ENCODE data around the gene MALSU1. TPM values are rescaled to one million over a fixed set of nuclear protein-coding genes. Genes with fewer than 3 reads are reported as not detected.
"Not testable (repeated sequence)": the region's sequence is repeated elsewhere in the genome, so short reads cannot be mapped to it uniquely, and the experiment has no call there.

Gene MALSU1
- polyA plus RNA-seq, 4 donors: 34.4 to 42.7 (median 36.2) TPM

GRCh38 chr7:23312141-23312540 is 13.0 kb downstream of the MALSU1 start:
- not testable (repeated sequence) for FAIRE-seq; H3K27me3 ChIP-seq (ENCODE audit: control insufficient read depth in 3 of 3, insufficient read depth in 3 of 3, low read length in 3 of 3)
- WGBS, 3 donors: 71 to 85% (median 77%) methylated on average over 2 of the region's 2 CpGs

DNA sequence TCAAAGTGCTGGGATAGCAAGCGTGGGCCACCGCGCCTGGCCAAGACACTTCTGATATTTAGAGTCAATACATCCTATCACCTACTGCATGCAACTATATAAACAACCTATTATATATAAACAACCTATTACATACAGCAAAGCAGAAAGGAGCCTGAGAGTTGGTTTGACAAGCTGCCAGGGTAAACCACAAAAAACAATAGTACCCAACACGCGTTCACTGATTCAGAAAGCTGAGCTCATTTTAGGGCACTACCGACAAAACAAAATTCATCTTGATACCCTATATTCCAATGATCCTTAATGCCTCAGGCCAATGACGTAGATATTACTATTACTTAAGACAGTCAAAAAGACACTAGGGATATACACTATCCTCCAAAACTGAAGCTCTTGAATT is 16.2 kb downstream of the MALSU1 start:
- no peaks in the 10 kb centered on the region for H3K27me3 ChIP-seq (ENCODE audit: control insufficient read depth in 3 of 3, insufficient read depth in 3 of 3, low read length in 3 of 3)
- H3K4me3 ChIP-seq (ENCODE audit: low read depth in 1 of 3, low read length in 3 of 3): no peak overlapping the region
- DNase-seq: no peak
- 84 to 89% (median 84%) methylated on average over 7 of the region's 7 CpGs for WGBS, 3 donors
- H3K4me1 ChIP-seq (ENCODE audit: control insufficient read depth in 3 of 3, insufficient read depth in 2 of 3, low read depth in 1 of 3, low read length in 2 of 3): no peaks in the 10 kb centered on the region
- no peaks in the 10 kb centered on the region for H3K9me3 ChIP-seq (ENCODE audit: control insufficient read depth in 2 of 2, insufficient read depth in 1 of 2, low read depth in 1 of 2, low read length in 1 of 2)
- no peak for FAIRE-seq
- peaks cover 0 to 39% (median 0%) of the 10 kb centered on the region in 3 donors for H3K36me3 ChIP-seq (ENCODE audit: control insufficient read depth in 3 of 3, insufficient read depth in 2 of 3, low read depth in 1 of 3, low read length in 3 of 3)
- H3K27ac ChIP-seq (ENCODE audit: low read depth in 1 of 3, low read length in 2 of 3): no peak overlapping the region

More at GRCh38 chr7:23312141-23312540, 13.0 kb downstream of the MALSU1 start:
- DNase-seq; H3K4me3 ChIP-seq (ENCODE audit: low read depth in 1 of 3, low read length in 3 of 3); H3K4me1 ChIP-seq (ENCODE audit: control insufficient read depth in 3 of 3, insufficient read depth in 2 of 3, low read depth in 1 of 3, low read length in 2 of 3); H3K27ac ChIP-seq (ENCODE audit: low read depth in 1 of 3, low read length in 2 of 3); H3K9me3 ChIP-seq (ENCODE audit: control insufficient read depth in 2 of 2, insufficient read depth in 1 of 2, low read depth in 1 of 2, low read length in 1 of 2): not testable (repeated sequence)
- H3K36me3 ChIP-seq (ENCODE audit: control insufficient read depth in 3 of 3, insufficient read depth in 2 of 3, low read depth in 1 of 3, low read length in 3 of 3): peaks cover 0 to 26% (median 8%) of the 10 kb centered on the region in 3 donors

GRCh38 chr7:23331132-23331531 is 32.0 kb downstream of the MALSU1 start:
- DNase-seq (no peak), FAIRE-seq (no peak)
- Histone ChIP-seq H3K27me3 (ENCODE audit: control insufficient read depth in 3 of 3, insufficient read depth in 3 of 3, low read length in 3 of 3) (no peaks in the 10 kb centered on the region), H3K27ac (ENCODE audit: low read depth in 1 of 3, low read length in 2 of 3) (no peak overlapping the region), H3K36me3 (ENCODE audit: control insufficient read depth in 3 of 3, insufficient read depth in 2 of 3, low read depth in 1 of 3, low read length in 3 of 3) (peaks cover 0 to 34% (median 0%) of the 10 kb centered on the region in 3 donors), H3K4me3 (ENCODE audit: low read depth in 1 of 3, low read length in 3 of 3) (no peak overlapping the region), H3K4me1 (ENCODE audit: control insufficient read depth in 3 of 3, insufficient read depth in 2 of 3, low read depth in 1 of 3, low read length in 2 of 3) (peaks cover 0 to 12% (median 0%) of the 10 kb centered on the region in 3 donors), H3K9me3 (ENCODE audit: control insufficient read depth in 2 of 2, insufficient read depth in 1 of 2, low read depth in 1 of 2, low read length in 1 of 2) (no peaks in the 10 kb centered on the region)
- WGBS, 3 donors: 50 to 74% (median 62%) methylated on average over 1 of the region's 1 CpG

DNA sequence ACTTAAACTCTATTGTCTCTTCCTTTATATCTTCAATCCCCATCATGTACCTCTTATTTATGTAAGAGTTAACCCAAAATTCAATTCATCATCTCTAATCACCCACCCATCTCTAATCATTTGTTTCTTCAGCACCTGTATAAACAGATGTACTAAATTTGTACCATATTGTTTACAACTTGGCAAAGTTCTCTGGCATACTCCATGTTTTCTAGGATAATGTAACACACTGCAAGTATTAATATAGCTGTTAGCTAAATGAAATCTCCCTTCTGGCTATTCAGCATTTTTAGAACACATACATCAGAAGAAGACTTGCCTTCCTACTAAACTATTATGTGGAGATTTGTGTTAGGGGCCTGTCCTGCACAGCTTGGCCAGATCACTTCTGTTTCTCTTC is 33.1 kb downstream of the MALSU1 start:
- Histone ChIP-seq H3K4me3 (ENCODE audit: low read depth in 1 of 3, low read length in 3 of 3) (no peak overlapping the region), H3K36me3 (ENCODE audit: control insufficient read depth in 3 of 3, insufficient read depth in 2 of 3, low read depth in 1 of 3, low read length in 3 of 3) (peaks cover 0 to 40% (median 0%) of the 10 kb centered on the region in 3 donors), H3K27ac (ENCODE audit: low read depth in 1 of 3, low read length in 2 of 3) (no peak overlapping the region), H3K4me1 (ENCODE audit: control insufficient read depth in 3 of 3, insufficient read depth in 2 of 3, low read depth in 1 of 3, low read length in 2 of 3) (peaks cover 0 to 12% (median 0%) of the 10 kb centered on the region in 3 donors), H3K27me3 (ENCODE audit: control insufficient read depth in 3 of 3, insufficient read depth in 3 of 3, low read length in 3 of 3) (no peaks in the 10 kb centered on the region), H3K9me3 (ENCODE audit: control insufficient read depth in 2 of 2, insufficient read depth in 1 of 2, low read depth in 1 of 2, low read length in 1 of 2) (peaks cover 0 to under 1% of the 10 kb centered on the region in 2 donors)
- FAIRE-seq (no peak), DNase-seq (no peak)

DNA sequence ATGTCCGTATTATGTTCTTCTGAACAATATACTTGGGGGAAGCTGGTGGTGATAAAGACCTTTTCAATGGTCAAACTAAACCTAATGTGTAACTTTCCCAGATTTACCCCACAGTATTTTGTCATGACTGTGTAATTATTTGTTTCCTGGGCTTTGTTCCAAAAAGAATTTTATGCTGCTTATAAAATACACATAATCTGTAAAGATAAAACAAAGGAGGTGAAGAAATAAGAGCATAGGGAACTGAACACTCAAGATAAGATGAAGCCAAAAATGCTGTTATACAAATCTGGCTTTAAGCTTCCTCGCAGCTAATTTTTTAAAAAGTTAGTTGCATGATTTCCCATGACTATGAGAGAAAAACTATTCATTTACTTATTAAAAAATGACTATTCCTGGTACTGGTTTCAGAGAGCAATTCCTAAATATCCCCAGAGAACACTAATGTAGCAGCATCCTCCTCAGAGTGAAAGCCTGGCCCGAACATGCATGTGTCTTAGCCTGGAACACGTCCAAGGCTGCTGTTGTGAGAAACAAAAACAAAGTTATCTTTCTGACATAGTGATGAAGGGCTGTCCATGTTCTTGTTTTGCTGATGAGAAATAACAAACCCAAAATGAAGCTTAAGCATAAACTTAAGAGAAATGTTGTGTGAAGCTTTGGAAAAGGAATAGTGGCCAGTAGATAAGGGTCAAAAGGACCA is 33.9 kb downstream of the MALSU1 start:
- DNase-seq (no peak), FAIRE-seq (no peak)
- H3K4me3 ChIP-seq (ENCODE audit: low read depth in 1 of 3, low read length in 3 of 3): no peak overlapping the region
- 11 to 31% (median 27%) methylated on average over 4 of the region's 4 CpGs for WGBS, 3 donors
- peaks cover 0 to 44% (median 0%) of the 10 kb centered on the region in 3 donors for H3K36me3 ChIP-seq (ENCODE audit: control insufficient read depth in 3 of 3, insufficient read depth in 2 of 3, low read depth in 1 of 3, low read length in 3 of 3)
- H3K27me3 ChIP-seq (ENCODE audit: control insufficient read depth in 3 of 3, insufficient read depth in 3 of 3, low read length in 3 of 3): no peaks in the 10 kb centered on the region
- H3K9me3 ChIP-seq (ENCODE audit: control insufficient read depth in 2 of 2, insufficient read depth in 1 of 2, low read depth in 1 of 2, low read length in 1 of 2): peaks cover 0 to 7% of the 10 kb centered on the region in 2 donors
- peaks cover 0 to 12% (median 0%) of the 10 kb centered on the region in 3 donors for H3K4me1 ChIP-seq (ENCODE audit: control insufficient read depth in 3 of 3, insufficient read depth in 2 of 3, low read depth in 1 of 3, low read length in 2 of 3)
- H3K27ac ChIP-seq (ENCODE audit: low read depth in 1 of 3, low read length in 2 of 3): no peak overlapping the region

- FAIRE-seq: no peak
- WGBS, 3 donors: 20 to 47% (median 39%) methylated on average over 9 of the region's 9 CpGs
- H3K9me3 ChIP-seq (ENCODE audit: control insufficient read depth in 2 of 2, insufficient read depth in 1 of 2, low read depth in 1 of 2, low read length in 1 of 2): peaks cover 0 to 7% of the 10 kb centered on the region in 2 donors
- no peak for DNase-seq
- H3K27ac ChIP-seq (ENCODE audit: low read depth in 1 of 3, low read length in 2 of 3): no peak overlapping the region
- H3K4me1 ChIP-seq (ENCODE audit: control insufficient read depth in 3 of 3, insufficient read depth in 2 of 3, low read depth in 1 of 3, low read length in 2 of 3): peaks cover 0 to 12% (median 0%) of the 10 kb centered on the region in 3 donors
- H3K36me3 ChIP-seq (ENCODE audit: control insufficient read depth in 3 of 3, insufficient read depth in 2 of 3, low read depth in 1 of 3, low read length in 3 of 3): peaks cover 0 to 42% (median 0%) of the 10 kb centered on the region in 3 donors
- H3K4me3 ChIP-seq (ENCODE audit: low read depth in 1 of 3, low read length in 3 of 3): no peak overlapping the region
- no peaks in the 10 kb centered on the region for H3K27me3 ChIP-seq (ENCODE audit: control insufficient read depth in 3 of 3, insufficient read depth in 3 of 3, low read length in 3 of 3)
These were observed 34.6 kb downstream of the MALSU1 start for GRCh38 chr7:23333671-23334246.

DNA sequence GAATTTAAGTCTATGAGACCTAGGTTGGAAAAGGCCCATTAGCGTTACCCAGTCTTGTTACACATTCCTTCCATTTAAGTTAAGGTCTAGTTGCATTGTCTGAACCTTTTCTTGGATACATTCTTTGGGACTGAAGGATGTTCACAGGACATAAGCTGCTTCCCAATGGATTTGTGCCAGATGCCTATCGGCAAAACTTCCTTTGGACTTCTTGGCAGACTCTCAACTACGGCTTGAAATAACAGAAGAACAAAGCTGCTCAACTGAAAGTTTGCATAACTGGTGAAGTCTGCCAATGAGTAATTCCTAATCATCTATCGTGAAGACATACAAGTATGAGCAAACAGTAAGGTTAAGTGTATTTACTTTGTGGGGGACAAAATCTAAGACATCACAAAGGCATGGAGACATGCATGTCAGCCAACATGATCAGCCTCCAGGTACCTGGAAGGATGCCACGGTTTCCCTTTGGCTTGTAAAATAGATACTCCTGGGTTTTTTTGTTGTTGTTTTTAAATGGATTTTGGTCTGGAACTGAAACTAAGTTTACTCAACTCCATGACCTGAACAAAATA is 35.4 kb downstream of the MALSU1 start:
- Histone ChIP-seq H3K4me1 (ENCODE audit: control insufficient read depth in 3 of 3, insufficient read depth in 2 of 3, low read depth in 1 of 3, low read length in 2 of 3) (peaks cover 0 to 12% (median 0%) of the 10 kb centered on the region in 3 donors), H3K36me3 (ENCODE audit: control insufficient read depth in 3 of 3, insufficient read depth in 2 of 3, low read depth in 1 of 3, low read length in 3 of 3) (peaks cover 0 to 39% (median 0%) of the 10 kb centered on the region in 3 donors), H3K27me3 (ENCODE audit: control insufficient read depth in 3 of 3, insufficient read depth in 3 of 3, low read length in 3 of 3) (no peaks in the 10 kb centered on the region), H3K4me3 (ENCODE audit: low read depth in 1 of 3, low read length in 3 of 3) (no peak overlapping the region), H3K9me3 (ENCODE audit: control insufficient read depth in 2 of 2, insufficient read depth in 1 of 2, low read depth in 1 of 2, low read length in 1 of 2) (peaks cover 0 to 7% of the 10 kb centered on the region in 2 donors), H3K27ac (ENCODE audit: low read depth in 1 of 3, low read length in 2 of 3) (peak overlapping the region in 1 of 3 donors; percentile 21)
- WGBS, 3 donors: 6 to 34% (median 21%) methylated on average over 5 of the region's 5 CpGs
- FAIRE-seq (no peak), DNase-seq (peak; percentile 37 to 48)

DNA sequence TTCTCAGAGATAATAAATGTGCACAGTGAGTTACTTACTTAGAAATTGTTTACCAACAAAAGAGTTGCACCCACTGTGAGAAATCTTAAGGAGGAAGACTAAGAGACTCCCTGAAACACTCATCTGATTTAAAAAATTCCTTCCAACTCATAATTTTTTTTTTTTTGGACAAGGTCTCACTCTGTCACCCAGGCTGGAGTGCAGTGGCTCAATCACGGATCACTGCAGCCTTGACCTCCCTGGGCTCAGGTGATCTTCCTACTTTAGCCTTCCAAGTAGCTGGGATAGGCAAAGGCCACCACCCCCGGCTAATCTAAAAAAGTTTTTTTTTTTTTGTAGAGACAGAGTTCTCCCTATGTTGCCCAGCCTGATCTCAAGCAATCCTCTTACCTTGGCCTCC is 36.0 kb downstream of the MALSU1 start:
- Histone ChIP-seq H3K9me3 (ENCODE audit: control insufficient read depth in 2 of 2, insufficient read depth in 1 of 2, low read depth in 1 of 2, low read length in 1 of 2) (peaks cover 0 to 7% of the 10 kb centered on the region in 2 donors), H3K4me1 (ENCODE audit: control insufficient read depth in 3 of 3, insufficient read depth in 2 of 3, low read depth in 1 of 3, low read length in 2 of 3) (peaks cover 0 to 12% (median 0%) of the 10 kb centered on the region in 3 donors), H3K36me3 (ENCODE audit: control insufficient read depth in 3 of 3, insufficient read depth in 2 of 3, low read depth in 1 of 3, low read length in 3 of 3) (peaks cover 0 to 37% (median 0%) of the 10 kb centered on the region in 3 donors), H3K27me3 (ENCODE audit: control insufficient read depth in 3 of 3, insufficient read depth in 3 of 3, low read length in 3 of 3) (no peaks in the 10 kb centered on the region), H3K27ac (ENCODE audit: low read depth in 1 of 3, low read length in 2 of 3) (no peak overlapping the region), H3K4me3 (ENCODE audit: low read depth in 1 of 3, low read length in 3 of 3) (no peak overlapping the region)
- FAIRE-seq (no peak), DNase-seq (no peak)
- WGBS, 3 donors: 15 to 52% (median 27%) methylated on average over 2 of the region's 2 CpGs

All from small intestine (tissue), 7 donors.